Superior temporal gyrus (tissue), 1 donor: ENCODE data around the gene G2E3.
"Not testable (repeated sequence)": the region's sequence is repeated elsewhere in the genome, so short reads cannot be mapped to it uniquely, and the experiment has no call there.

Experiments
- DNase-seq: peaks from one replicate; pipeline ENCODE4 v3.0.0-alpha.2; 2016; ENCODE audit errors: extremely low spot score

G2E3 gene

DNA sequence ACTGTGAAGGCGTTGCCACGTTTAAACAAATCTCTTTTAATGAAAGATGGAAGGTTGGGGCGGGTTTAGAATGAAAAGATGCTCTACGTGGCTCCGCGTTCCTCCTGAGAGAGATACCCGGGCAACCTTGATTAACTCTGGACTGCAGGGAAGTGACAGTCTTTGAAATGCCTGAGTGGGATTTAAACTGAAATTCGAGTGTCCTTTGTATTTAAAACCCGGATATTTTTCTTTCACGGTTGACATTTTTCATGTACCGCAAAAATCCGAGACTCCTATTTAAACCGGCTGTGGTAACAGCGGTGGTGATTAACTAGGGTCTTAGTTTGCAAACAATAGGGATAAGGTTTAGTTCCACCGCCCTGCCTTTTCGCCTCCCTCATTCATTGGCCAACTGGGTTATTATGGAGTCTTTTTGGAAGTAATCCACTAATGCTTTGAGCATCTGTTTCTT is 707 bp downstream of the G2E3 start:
- peak; percentile 22 for DNase-seq

DNA sequence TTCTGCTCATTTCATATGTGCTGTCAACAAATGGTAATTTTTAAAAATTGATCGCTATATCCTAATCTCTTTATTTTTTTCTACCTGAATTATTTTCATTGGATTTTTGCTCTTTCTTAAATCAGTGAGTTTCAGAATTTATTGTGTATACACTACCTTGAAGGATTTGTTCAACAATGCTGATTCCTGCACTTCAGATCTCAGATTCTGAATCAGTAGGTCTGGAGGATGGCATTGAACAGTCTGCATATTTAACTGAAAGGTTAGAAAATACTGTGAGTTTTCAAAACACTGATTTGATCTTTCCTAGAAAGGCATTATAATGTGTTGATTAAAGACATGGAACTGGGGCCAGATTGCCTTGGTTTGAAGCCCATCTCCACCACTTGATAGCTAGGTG is 1.6 kb downstream of the G2E3 start:
- no peak for DNase-seq

DNA sequence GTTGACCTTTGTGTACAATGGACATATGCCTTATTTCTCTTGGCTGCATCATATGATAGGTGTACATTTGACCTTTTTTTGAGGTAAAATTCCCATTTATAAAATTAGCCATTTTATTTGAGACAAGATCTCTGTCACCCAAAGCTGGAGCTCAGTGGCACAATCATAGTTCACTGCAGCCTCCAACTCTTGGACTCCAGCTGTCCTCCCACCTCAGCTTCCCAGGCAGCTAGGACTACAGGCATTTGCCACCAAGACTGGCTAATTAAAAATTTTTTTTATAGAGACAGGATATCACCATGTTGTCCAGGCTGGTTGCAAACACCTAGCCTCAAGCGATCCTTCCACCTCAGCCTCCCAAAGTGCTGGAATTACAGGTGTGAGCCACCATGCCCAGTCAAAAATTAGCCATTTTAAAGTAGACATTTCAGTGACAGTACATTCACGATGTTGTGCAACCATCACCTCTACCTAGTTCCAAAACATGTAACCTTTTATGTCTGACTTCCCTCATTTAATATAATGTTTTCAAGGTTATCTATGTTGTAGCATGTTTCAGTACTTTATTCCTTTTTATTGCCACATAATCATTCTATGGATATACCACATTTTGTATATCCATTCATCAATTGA is 5.4 kb downstream of the G2E3 start:
- DNase-seq: no peak

DNA sequence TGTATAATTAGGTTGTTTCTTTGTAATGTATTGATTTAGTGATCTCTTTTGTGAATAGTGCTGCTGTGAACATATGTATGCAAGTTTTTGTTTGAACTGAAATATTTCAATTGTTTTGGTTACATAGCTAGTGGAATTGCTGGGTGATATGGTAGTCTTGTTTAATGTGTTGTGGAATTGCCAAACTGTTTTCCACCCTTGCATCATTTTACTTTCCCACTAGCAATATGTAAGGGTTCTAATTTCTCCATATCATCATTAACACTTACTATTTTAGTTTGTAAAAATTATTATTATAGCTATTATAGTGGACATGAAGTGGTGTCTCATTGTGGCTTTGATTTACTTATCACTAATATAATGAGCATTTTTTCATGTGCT is 5.9 kb downstream of the G2E3 start:
- no peak for DNase-seq

DNA sequence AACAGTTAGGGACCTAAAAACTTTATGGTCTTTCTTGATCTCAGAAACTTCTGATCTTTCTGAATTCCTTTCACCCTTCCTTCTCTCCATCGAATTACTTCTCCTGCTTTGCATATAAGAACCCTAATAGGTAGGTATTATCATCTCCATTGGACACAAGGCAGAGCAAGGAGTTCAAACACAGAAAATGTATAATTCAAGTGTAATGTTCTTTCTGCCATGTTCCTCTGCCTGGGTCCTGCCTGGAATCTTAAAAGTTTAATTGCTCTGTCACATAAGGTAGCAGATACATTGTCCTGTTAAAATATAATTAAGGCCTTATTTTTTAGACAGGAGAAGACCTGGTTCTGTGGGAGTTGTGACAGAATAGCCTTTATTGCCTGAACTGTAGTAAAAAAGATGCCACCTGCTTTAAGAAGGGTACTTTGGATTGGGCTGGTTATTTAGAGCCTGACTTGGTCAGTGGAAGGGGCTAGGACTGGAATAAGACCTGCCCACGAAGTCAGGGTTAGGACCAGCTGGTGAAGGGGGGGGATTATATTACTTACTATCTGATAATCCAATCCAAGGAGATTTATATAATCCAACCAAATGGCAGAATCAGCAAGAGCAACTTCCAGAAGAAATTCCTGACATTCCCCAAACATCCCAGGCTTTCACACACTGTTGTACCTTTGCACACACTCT is 10.4 kb downstream of the G2E3 start:
- DNase-seq: no peak

DNA sequence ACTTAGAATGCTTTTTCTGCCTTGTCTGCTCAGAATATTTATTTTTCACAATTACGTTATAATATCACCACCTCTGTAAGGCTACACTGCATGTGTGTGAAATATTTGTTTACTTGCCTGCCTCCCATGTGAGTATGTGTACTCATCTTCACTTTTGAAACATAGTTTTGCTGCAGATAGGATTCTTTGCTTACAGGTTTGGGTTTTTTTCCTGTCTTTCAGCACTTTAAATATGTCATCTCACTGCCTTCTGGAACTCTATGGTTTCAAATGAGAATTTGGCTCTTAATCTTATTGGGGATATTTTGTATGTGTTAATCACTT is 10.9 kb downstream of the G2E3 start:
- no peak for DNase-seq

DNA sequence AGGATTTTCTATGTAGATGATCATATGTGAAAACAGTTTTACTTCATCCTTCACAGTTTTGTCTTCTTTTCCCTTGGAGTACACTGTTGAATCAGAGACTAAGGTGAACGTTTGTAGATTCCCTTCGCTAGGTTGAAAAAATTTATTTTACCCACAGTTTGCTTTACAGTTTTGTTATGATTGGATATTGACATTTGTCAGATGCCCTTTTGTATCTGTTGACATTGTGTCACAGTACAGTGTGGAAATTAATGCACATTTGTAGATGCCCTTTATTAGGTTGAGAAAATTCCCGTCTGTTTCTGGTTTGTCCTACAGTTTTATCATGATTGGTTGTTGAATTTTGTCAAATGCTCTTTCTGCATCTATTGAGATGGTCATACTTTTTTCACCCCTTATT is 13.3 kb downstream of the G2E3 start:
- no peak for DNase-seq

DNA sequence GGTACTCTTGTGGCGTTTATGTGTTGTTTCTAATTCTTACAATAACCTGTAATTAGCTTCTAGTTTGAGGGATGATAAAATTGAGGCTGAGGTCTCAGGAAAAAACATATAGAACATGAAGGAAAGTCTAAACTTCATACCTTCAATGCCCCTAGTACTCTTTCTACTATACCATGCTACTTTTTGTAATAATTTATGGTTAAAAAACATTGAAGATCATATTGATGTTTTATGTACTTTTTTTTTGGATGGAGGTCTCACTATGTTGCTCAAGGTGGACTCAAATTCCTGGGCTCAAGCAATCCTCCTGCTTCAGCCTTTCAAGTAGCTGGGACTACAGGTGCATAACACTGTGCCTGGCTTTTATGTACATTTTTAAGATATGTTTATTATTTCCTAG is 13.8 kb downstream of the G2E3 start:
- DNase-seq: no peak

DNA sequence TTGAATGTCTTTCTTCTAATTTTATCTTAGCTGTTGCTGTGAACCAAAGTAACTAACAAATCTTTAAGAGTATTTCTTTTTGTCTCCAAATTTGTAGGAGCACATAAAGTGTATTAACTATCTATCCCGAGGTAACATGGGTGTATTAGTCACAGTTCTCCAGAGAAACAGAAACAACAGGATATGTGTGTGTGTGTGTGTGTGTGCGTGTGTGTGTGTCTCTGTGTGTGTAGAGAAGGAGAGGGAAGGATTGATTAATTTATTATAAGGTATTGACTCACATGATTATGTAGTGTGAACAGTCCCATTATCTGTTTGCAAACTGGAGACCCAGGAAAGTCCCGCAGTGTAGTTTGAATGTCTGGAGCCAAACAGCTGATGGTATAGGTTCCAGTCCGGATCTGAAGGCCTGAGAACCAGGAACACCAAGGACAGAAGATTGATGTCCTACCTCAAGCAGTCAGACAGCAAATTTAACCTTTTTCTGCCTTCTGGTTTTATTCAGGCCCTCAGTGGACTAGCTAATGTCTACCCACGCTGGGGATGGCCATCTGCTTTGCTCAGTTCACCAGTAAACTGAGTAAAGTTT is 14.4 kb downstream of the G2E3 start:
- no peak for DNase-seq

DNA sequence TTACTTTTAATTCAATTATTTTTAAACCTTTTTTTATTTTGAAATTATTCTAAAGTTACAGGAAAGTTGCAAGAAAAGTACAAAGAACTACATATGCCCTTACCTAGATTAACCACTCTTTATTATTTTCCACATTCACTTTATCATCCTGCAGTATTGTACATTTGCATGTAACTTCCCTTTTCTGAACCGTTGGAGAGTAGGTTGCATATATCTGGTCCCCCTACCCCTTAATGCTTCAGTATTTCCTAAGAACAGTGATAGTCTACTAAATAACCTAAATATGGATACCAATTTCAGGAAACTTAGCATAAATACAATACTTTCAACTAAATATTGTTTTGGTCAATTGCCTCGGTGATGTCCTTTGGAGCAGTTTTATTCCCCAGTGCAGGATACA is 15.0 kb downstream of the G2E3 start:
- DNase-seq: no peak

DNA sequence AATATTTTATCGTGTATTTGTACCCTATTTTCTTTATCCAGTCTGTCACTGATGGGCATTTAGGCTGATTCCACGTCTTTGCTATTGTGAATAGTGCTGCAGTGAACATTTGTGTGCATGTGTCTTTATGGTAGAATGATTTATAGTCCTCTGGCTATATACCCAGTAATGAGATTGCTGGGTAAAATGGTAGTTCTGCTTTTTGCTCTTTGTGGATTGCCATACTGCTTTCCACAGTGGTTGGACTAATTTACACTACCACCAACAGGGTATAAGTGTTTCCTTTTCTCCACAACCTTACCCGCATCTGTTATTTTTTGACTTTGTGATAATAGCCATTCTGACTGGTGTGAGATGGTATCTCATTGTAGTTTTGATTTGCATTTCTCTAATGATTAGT is 15.8 kb downstream of the G2E3 start:
- not testable (repeated sequence) for DNase-seq

DNA sequence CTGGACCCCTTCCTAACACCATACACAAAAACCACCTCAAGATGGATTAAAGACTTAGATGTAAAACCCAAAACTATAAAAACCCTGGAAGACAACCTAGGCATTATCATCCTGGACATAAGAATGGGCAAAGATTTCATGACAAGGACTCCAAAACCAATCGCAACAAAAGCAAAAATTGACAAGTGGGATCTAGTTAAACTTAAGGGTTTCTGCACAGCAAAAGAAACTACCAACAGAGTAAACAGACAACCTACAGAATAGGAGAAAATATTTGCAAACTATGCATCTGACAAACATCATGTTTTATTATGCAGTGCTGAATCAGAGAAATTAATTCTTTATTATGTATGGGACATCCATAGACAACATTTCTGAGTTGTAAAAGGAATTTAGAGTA is 17.4 kb downstream of the G2E3 start:
- not testable (repeated sequence) for DNase-seq

DNA sequence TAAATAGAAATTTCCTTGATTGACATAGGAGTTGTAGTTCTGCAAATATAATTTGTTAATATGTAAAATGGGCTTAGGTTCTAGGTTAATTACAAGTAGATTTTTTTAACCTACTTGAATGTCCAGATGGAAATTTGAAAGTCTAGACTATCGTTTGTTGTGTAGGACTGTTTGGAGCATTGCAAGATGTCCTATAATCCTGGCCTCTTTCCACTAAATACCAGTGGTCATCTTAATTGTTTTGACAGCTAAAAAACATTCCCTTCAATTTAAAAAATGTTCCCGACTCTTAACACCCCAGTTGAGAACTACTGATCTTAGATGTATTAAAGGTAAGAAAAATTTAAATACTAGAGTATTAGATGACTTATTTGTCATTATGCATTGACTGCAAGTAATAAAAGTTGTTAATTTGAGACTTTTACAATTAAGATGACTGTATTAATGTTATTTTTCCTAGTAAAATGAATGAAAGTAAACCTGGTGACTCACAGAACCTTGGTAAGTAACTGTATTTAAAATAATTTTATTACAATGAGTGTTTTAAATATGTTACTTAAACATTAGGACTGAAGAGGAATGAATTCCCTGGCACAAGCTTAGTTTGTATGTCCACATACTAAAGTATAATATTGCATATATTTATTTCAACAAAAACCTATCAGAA is 21.8 kb downstream of the G2E3 start:
- no peak for DNase-seq

DNA sequence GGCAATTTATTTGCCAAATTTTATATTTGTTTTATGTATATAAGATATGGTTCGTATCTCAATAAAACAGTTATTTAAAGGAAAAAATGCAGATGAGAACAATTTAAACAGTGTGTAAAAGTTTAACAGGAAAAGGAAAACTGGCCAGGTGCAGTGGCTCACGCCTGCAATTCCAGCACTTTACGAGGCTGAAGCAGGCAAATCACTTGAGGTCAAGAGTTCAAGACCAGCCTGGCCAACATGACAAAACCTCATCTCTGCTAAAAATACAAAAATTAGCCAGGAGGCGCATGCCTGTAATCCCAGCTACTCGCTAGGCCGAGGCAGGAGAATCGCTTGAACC is 22.3 kb downstream of the G2E3 start:
- no peak for DNase-seq

DNA sequence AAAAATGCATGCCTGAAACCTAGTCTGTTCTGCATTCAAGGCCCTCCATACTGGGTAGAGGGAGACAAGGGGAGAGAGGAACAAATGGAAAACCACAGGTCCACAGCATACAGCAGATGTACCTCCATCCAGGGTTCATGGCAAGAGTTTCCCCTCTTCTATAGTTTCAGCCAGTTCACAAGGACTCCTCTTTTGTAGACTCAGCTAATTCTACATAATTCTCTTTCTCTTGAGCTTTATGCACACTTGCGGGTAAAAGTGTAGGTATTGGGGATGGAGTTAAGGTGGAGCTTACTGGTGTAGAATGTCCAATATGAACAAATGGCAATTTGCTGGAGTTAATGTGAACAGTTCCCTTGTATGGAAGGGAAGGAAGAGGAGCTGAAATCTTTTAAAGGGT is 23.4 kb downstream of the G2E3 start:
- DNase-seq: no peak

DNA sequence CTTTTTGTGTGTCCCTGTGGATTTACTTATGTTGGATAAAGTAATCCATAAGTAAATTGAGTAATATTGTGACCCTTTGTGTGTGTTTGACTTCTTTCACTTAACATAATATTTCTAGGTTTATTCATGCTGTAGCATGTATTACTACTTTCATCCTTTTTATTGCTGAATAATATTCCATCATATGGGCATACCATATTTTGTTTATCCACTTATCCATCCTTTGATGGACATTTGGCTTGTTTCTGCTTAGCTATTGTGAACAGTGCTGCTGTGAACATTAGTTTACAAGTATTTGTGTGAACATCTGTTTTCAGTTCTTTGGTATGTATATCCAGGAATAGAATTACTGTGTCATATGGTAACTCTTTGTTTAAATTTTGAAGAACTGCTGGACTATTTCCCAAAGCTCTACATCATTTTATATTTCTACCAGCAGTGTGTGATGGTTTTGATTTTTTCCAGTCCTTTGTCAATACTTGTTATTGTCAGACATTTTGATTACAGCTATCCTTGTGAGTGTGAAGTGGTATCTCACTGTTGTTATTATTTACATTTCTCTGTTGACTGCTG is 25.2 kb downstream of the G2E3 start:
- no peak for DNase-seq

DNA sequence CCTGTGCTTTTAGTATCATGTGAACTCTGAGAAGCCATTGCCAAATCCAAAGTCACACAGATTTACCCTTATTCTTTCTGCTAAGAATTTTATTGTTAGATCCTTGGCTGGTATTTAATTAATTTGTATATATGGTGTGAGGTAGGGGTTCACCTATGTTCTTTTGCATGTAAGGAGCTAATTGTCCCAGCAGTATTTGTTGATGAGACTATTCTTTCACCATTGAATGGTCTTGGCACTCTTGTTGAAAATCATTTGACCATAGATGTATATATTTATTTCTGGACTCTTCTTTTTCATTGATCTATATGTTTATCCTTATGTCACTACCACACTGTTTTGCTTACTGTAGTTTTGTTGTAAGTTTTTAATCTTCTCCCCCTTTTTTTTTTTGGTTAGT is 26.2 kb downstream of the G2E3 start:
- DNase-seq: no peak

DNA sequence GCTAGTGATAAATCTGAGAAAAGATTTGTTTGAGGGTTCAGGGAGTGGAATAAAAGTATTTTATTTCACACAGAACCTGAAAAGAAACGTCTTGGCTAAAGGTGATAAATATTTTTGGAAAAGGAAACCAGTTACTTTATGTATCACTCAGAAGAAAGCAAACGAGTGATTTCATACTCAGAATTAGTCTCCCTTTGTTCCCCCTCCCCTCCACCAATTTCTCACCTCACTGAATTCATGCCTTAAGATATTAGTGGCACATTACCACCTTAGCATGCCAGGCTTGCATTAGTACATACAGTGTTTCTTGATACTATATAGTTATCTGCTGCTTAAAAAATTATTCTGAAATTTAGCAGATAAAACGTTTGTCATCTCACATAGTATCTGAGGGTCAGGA is 28.2 kb downstream of the G2E3 start:
- no peak for DNase-seq

DNA sequence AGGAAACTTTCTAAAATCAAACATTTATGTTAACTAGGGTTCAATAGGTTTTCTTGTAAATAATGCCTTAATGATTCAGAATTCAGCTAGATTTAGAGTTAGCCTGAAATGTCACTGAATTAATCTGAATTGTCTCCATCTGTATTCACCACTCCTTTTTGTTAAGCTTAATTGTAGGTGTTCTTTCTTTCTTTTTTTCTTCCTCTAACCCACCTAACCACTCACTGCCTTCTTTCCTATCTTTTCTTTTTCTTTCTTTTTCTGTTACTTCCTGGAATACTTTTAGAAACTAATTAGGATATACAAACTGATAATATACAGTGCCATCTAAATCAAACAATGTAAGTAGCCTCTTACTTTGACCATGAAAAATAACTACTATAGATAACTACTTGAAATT is 29.9 kb downstream of the G2E3 start:
- no peak for DNase-seq

DNA sequence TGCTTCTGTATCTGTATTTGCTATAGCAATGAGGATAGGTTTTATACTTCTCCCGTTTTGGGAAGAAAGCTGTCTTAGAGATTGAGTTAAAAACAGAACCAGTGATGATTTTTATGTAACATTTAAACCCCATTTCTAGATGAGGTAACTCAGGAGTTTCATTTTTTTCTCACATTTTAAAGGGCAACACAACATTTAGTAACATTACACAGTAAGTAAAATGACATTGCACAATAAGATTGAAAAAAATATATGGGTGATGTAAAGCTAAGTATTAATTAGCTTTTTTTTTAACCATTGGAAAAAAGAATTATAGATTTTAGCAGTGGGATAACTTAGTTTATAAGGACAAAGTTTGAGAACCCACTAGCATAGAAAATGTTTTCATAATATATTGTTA is 38.0 kb downstream of the G2E3 start:
- DNase-seq: no peak

DNA sequence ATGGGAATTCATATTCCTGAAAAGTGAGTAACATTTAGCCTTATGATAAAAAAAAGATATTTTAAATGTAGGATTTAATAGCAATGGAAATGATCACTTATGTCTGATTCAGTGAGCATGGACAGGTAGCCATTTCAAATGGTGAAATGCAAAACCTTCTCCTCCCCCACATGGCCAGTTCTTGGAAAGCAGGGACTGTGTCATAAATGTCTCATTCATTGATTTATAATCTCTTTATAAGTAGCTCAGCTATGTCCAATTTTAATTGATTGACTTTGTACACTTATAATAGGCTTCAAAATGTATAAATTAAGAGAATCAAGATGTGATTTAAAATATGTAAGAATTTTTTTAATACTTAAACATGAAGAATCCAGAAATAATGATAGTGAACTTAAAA is 38.5 kb downstream of the G2E3 start:
- no peak for DNase-seq

DNA sequence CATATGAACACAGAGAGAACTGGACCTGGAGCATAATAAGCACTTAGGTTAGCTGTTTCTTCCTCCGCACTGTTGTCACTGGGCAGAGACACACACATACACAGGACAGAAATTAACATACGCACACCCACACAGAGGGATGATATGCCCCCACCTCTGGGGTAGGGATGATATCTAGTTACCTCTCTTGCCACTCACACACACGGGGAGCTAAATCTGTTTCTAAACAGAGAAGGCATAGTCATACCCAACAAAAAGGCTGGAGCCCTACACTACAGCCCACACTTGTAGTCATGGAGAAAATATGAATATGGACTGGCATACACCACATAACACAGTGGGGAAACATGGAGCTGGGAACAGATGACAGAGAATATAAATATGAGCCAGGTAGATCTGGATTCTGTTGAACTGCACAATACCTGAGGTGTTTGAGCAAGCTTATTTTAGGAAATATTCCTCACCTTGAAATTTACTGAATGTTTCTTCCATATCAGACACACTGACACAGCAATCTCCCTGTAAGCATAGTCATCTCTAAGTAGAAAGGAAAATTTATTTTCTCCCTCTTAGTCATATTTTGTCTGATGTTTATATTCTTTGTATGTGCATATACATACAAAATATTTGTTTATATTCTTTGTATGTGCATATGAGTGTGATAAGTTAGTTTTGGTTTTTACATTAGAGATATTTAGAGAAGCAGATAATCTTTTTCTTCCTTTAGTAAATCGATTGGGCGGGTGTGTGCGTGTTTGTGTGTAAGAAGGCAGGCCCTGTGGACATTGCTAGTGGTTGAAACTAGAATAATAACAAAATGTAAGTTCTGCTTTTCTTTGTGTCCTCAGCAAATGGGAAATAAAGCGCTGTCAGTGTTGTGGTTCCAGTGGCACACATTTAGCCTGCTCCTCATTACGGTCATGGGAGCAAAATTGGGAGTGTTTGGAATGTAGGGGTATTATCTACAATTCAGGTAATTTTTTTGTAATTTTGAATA is 42.3 kb downstream of the G2E3 start:
- no peak for DNase-seq
